SU-DHL-6 (cell line): ENCODE measurements around the gene TGFBRAP1.

Experiments
- H2AFZ ChIP-seq: fragments of 200-600 bp; sonication (generic); 2 replicates; pipeline ENCODE4 v1.6.1; 2014; ENCODE audit warnings: low read depth, mild to moderate bottlenecking, moderate library complexity, mixed read lengths, antibody characterized with exemption, low read length; ENCODE audit not compliant: severe bottlenecking
- H3F3A ChIP-seq: fragments of 200-600 bp; shearing (Covaris generic); 2 replicates; pipeline ENCODE4 v1.6.0; 2016; ENCODE audit warnings: antibody characterized with exemption, mild to moderate bottlenecking; ENCODE audit not compliant: insufficient read depth
- H3K27ac ChIP-seq: fragments of 200-600 bp; sonication (generic); 2 replicates; pipeline ENCODE4 v1.5.1; 2016; ENCODE audit warnings: low read depth, mild to moderate bottlenecking, low read length, moderate library complexity, mixed read lengths
- H3K27me3 ChIP-seq: fragments of 200-600 bp; sonication (generic), shearing (Covaris generic); 2 replicates; pipeline ENCODE4 v1.6.0; 2014; ENCODE audit warnings: mild to moderate bottlenecking, low read length
- H3K36me3 ChIP-seq: fragments of 200-600 bp; sonication (generic); 2 replicates; pipeline ENCODE4 v1.6.1; 2014; ENCODE audit warnings: mild to moderate bottlenecking, low read length, mixed read lengths
- H3K4me2 ChIP-seq: fragments of 300-600, 200-600 bp; shearing (Covaris generic), sonication (generic); 2 replicates; pipeline ENCODE4 v1.6.0; 2014; ENCODE audit warnings: low read length, low read depth, mild to moderate bottlenecking; ENCODE audit not compliant: poor library complexity, severe bottlenecking
- H3K4me3 ChIP-seq: fragments of 200-600 bp; sonication (generic); 2 replicates; pipeline ENCODE4 v1.5.1; 2014; ENCODE audit warnings: antibody characterized with exemption, low read length, mild to moderate bottlenecking, mixed read lengths; ENCODE audit not compliant: insufficient read depth, poor library complexity, severe bottlenecking
- H3K79me2 ChIP-seq: fragments of 200-600 bp; sonication (generic); 2 replicates; pipeline ENCODE4 v1.6.1; 2014; ENCODE audit warnings: mild to moderate bottlenecking, low read length, moderate library complexity; ENCODE audit not compliant: insufficient read depth
- H3K9ac ChIP-seq: fragments of 200-600 bp; sonication (generic); 2 replicates; pipeline ENCODE4 v1.7.0; 2014; ENCODE audit warnings: mild to moderate bottlenecking, low read length
- H3K9me2 ChIP-seq: fragments of 200-600 bp; sonication (generic); replicated peaks from 2 replicates; pipeline ENCODE4 v1.6.1; 2014; ENCODE audit warnings: low read length; ENCODE audit not compliant: insufficient read depth
- H3K9me3 ChIP-seq: fragments of 200-600 bp; sonication (generic); 2 replicates; pipeline ENCODE4 v1.6.1; 2014; ENCODE audit warnings: low read length, mixed read lengths; ENCODE audit not compliant: insufficient read depth
- H4K20me1 ChIP-seq: fragments of 200-600 bp; sonication (generic); 2 replicates; pipeline ENCODE4 v1.6.1; 2014; ENCODE audit warnings: low read depth, mild to moderate bottlenecking, antibody characterized with exemption, low read length, moderate library complexity, mixed read lengths
- EZH2phosphoT487 ChIP-seq: fragments of 200-600 bp; sonication (generic), shearing (Covaris generic); conservative IDR thresholded peaks from 2 replicates; pipeline ENCODE4 v1.6.1; 2018; ENCODE audit warnings: mild to moderate bottlenecking, antibody characterized with exemption, low read length, moderate library complexity, mixed read lengths
- TF ChIP-seq, protein P1 (sequence below): fragments of 200-600 bp; sonication (generic); IDR thresholded peaks from one replicate; pipeline ENCODE4 v1.5.1; 2017; ENCODE audit warnings: antibody characterized with exemption, mild to moderate bottlenecking, low read length, moderate library complexity; ENCODE audit not compliant: insufficient read depth, poor library complexity, severe bottlenecking

TGFBRAP1 gene

DNA sequence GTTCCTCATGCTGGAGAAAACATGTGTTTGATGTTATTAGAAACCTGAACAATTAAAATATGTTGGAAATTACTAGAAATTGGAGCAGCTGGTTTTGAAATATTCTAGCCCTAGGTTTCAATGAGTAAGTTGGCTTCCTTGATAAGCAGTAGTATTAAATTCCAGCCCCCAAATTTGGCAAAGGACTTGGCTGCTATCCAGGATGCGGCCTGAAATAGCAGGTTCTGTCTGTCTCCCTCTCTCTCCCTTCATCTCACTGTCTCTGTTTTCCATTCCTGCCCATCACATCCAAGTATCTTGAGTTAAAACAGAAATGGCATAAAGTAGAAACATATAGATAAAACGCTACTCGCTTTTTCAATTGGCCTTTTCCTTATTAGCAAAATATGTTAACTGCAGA is 108.9 kb downstream of the TGFBRAP1 start:
- Histone ChIP-seq H3K9me3 (no peaks in the 10 kb centered on the region), H2AFZ (no peak overlapping the region), H3K27me3 (no peaks in the 10 kb centered on the region), H3K9me2 (no peaks in the 10 kb centered on the region), H3K9ac (no peak overlapping the region), H4K20me1 (no peaks in the 10 kb centered on the region), H3F3A (no peaks in the 10 kb centered on the region), H3K4me3 (no peak overlapping the region), H3K4me2 (no peak overlapping the region), H3K27ac (no peak overlapping the region), H3K36me3 (no peaks in the 10 kb centered on the region), H3K79me2 (no peaks in the 10 kb centered on the region)
- TF ChIP-seq, protein P1, sequence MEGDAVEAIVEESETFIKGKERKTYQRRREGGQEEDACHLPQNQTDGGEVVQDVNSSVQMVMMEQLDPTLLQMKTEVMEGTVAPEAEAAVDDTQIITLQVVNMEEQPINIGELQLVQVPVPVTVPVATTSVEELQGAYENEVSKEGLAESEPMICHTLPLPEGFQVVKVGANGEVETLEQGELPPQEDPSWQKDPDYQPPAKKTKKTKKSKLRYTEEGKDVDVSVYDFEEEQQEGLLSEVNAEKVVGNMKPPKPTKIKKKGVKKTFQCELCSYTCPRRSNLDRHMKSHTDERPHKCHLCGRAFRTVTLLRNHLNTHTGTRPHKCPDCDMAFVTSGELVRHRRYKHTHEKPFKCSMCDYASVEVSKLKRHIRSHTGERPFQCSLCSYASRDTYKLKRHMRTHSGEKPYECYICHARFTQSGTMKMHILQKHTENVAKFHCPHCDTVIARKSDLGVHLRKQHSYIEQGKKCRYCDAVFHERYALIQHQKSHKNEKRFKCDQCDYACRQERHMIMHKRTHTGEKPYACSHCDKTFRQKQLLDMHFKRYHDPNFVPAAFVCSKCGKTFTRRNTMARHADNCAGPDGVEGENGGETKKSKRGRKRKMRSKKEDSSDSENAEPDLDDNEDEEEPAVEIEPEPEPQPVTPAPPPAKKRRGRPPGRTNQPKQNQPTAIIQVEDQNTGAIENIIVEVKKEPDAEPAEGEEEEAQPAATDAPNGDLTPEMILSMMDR, result no peak
- TF ChIP-seq EZH2phosphoT487, result no peak

DNA sequence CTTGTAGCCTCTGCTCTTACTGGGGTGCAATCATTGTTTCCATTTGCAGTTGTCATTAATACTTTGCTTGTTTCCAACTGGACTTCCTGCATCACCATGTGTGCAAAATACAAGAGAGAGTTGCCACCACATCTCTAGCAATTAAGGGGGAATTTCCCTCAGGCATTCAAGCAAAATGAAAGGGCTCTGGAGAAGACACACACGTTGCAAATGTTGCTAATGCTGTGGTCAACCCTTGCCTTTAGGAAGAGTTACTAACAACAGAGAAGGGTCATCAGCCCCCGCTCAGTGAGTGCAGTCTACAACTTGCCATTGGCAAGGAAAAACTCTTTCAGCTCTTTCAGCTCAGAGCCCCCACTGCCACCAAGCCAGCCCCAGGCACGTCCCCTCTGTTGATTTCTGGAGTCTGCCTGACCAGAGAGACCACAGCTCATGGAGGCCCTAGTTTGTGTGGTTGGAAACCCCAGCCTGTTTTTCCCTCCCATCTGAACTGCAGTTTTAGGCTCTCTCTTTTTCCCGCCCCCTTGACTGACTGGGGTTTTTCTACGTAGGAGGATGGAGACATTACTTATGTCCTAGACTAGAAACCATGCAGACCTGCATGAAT is 113.8 kb downstream of the TGFBRAP1 start:
- no peak for TF ChIP-seq EZH2phosphoT487
- TF ChIP-seq, protein P1, result no peak
- Histone ChIP-seq H4K20me1 (no peaks in the 10 kb centered on the region), H3K4me2 (no peak overlapping the region), H3K36me3 (no peaks in the 10 kb centered on the region), H3K9ac (no peak overlapping the region), H3K9me2 (no peaks in the 10 kb centered on the region), H3K27ac (no peak overlapping the region), H3K4me3 (no peak overlapping the region), H3K27me3 (no peaks in the 10 kb centered on the region), H3F3A (no peaks in the 10 kb centered on the region), H2AFZ (no peak overlapping the region), H3K9me3 (no peaks in the 10 kb centered on the region), H3K79me2 (no peaks in the 10 kb centered on the region)
